Right lobe of liver (tissue), 6 donors: ENCODE measurements around the gene HPS5. TPM values are rescaled to one million over a fixed set of nuclear protein-coding genes. Genes with fewer than 3 reads are reported as not detected.

ENCODE experiments used
- ATAC-seq, 4 donors: fragments of 200-7000 bp; cut with Tn5 transposase; one replicate each; pipeline ENCODE4 v1.9.1; 2020; ENCODE audit warnings: mild to moderate bottlenecking in 4 of 4, moderate library complexity in 4 of 4
- DNase-seq, 3 donors: peaks; one replicate each; pipeline ENCODE4 v3.0.0-alpha.2; 2020
- H3K27ac ChIP-seq, 3 donors: fragments of 200-600 bp; one replicate each; pipeline ENCODE4 v1.8.0; 2022
- H3K27me3 ChIP-seq, 2 donors: fragments of 200-600 bp; one replicate each; pipeline ENCODE4 v1.8.0; 2022
- H3K36me3 ChIP-seq, 4 donors: fragments of 200-600 bp; sonication (generic) in 1 of 4; one replicate each; pipeline versions ENCODE4 v1.5.1 to v1.8.0; 2017 to 2022; ENCODE audit warnings: control low read depth in 1 of 4
- H3K4me1 ChIP-seq, 4 donors: fragments of 200-600 bp; sonication (generic) in 1 of 4; one replicate each; pipeline versions ENCODE4 v1.5.1 to v1.8.0; 2017 to 2022; ENCODE audit warnings: control low read depth in 1 of 4
- H3K4me3 ChIP-seq, 3 donors: fragments of 200-600 bp; one replicate each; pipeline ENCODE4 v1.8.0; 2022
- H3K9me3 ChIP-seq, 4 donors: fragments of 200-600 bp; sonication (generic) in 1 of 4; one replicate each; pipeline versions ENCODE4 v1.5.1 to v1.8.0; 2017 to 2022; ENCODE audit warnings: control low read depth in 1 of 4
- POLR2A ChIP-seq: fragments of 450-650 bp; IDR thresholded peaks from one replicate; pipeline ENCODE4 v1.6.1; 2017; ENCODE audit warnings: antibody characterized with exemption, mild to moderate bottlenecking
- WGBS: methylation state at CpG from one replicate; pipeline ENCODE4 v1.1.6; 2018; ENCODE audit warnings: low coverage, low lambda C conversion rate; ENCODE audit not compliant: insufficient coverage; ENCODE audit errors: missing lambda C conversion rate; 5-methylcytosine and 5-hydroxymethylcytosine counted together
- intact Hi-C, 2 donors: fragments of 100-400 bp; cut with DNase I; formaldehyde crosslinking; loops; one replicate each; pipeline versions ENCODE4 v1.11.2 to v1.14.1; 2022
- total RNA-seq, 6 experiments: library from RNA; depleted of rRNA in 2 of 6; stranded (reverse); fragments of >200 nt in 2 of 6; fragmentation: NEBNext Ultra II Directional in 3 of 6; extraction: Animal tissue kit (Norgen Biotek cat#: 25700) in 3 of 6; gene quantifications; one replicate each; pipeline versions ENCODE4 v1.1.0 to v1.2.4, GENCODE V29; 2016 to 2023
- TF ChIP-seq, protein P1 (sequence below), 4 donors: fragments of 200-600 bp in 3 of 4; fragments of 450-650 bp in 1 of 4; IDR thresholded peaks; one replicate each; pipeline versions ENCODE4 v1.5.1 to v1.8.0; 2016 to 2022; ENCODE audit warnings: antibody characterized with exemption in 4 of 4, mild to moderate bottlenecking in 2 of 4
- donor health status: DM: no; HTN: yes; CAD: no.
- donor health status: DM: no; HTN: no; CAD: no.
- donor health status: DM: no; HTN: no; CAD: no.
- donor health status: DM: no; HTN: yes; CAD: no.
- donor health status: DM: no; HTN: yes; CAD: no.

The HPS5 gene
- total RNA-seq, 6 experiments from 2014 or later = 20.2 to 87.0 (median 41.7) TPM

DNA sequence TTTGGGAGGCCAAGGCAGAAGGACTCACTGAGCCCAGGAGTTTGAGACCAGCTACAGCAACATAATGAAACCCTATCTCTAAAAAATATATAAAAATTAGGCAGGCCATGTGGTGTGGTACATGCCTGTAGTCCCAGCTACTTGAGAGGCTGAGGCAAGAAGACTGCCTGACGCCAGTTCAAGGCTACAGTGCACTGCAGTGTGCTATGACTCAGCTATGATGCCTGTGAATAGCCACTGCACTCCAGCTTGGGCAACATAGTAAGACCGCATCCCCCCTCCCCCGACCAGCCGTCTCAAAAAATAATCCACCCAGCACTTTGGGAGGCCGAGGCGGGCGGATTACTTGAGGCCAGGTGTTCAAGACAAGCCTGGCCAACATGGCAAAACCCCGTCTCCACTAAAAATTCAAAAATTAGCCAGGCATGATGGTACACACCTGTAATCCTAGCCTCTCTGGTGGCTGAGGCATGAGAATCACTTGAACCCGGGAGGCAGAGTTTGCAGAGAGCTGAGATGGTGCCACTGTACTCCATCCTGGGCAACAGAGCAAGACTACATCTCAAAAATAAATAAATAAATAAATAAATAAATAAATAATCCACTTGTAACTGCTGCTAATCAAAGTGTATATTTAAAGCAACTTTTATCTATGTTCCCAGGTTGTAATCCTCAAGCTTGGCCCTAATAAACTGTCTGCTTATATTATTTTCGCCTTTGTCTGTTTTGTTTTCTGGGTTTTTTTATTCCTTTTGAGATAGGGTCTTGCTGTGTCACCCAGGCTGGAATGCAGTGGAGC, 7.8 kb downstream of the HPS5 start:
- WGBS = 62% methylated on average over 4 of the region's 10 CpGs
- no peaks in the 10 kb centered on the region for H3K9me3 ChIP-seq
- no peak for DNase-seq
- peaks cover 0 to 24% (median 0%) of the 10 kb centered on the region in 4 donors for H3K4me1 ChIP-seq
- no peak for TF ChIP-seq POLR2A
- H3K27me3 ChIP-seq = no peaks in the 10 kb centered on the region
- intact Hi-C loops = no loop called here
- no peak overlapping the region for H3K27ac ChIP-seq
- peaks cover 0 to 7% (median under 1%) of the 10 kb centered on the region in 4 donors for H3K36me3 ChIP-seq
- no peak overlapping the region for H3K4me3 ChIP-seq
- no peak for ATAC-seq

DNA sequence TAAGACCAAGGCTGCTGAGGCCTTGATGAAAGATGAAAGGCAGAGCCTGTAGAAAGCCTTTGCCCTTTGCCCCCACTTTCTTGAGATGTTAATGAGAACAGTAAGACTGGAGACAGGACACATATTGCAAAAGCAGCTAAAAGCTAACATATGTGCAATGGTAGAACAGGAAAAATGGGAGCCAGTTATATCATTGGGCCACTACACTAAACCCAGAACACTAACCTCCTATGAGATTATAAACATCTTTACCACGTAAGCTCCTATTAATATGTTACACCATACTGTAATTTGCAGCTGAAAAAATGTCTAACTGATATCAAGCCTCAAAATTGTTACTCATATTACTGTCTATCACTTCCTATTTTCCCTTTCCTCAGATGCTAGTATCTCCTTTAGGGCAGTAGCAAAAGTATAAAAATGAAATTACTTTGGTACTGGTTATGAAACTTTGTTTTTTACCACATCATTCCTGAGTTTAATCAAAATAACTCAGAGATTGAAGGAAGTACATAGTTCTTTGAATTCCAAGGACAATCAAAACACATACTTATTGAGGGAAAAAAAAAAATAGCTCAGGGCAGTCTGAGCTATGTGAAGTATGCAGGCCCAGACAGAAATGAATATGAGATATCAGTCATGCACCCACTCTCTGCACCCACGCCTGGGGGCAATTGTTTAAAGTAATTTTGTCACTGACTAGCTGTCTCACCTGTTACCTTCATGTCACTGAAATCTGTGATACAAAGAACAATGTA, 9.1 kb downstream of the HPS5 start:
- H3K9me3 ChIP-seq = no peaks in the 10 kb centered on the region
- 75% methylated on average over 2 of the region's 2 CpGs for WGBS
- TF ChIP-seq, protein P1, sequence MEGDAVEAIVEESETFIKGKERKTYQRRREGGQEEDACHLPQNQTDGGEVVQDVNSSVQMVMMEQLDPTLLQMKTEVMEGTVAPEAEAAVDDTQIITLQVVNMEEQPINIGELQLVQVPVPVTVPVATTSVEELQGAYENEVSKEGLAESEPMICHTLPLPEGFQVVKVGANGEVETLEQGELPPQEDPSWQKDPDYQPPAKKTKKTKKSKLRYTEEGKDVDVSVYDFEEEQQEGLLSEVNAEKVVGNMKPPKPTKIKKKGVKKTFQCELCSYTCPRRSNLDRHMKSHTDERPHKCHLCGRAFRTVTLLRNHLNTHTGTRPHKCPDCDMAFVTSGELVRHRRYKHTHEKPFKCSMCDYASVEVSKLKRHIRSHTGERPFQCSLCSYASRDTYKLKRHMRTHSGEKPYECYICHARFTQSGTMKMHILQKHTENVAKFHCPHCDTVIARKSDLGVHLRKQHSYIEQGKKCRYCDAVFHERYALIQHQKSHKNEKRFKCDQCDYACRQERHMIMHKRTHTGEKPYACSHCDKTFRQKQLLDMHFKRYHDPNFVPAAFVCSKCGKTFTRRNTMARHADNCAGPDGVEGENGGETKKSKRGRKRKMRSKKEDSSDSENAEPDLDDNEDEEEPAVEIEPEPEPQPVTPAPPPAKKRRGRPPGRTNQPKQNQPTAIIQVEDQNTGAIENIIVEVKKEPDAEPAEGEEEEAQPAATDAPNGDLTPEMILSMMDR (IDR thresholded peaks at IDR 0.05) = no peak
- TF ChIP-seq POLR2A = no peak
- H3K4me1 ChIP-seq = peaks cover 0 to 30% (median 0%) of the 10 kb centered on the region in 4 donors
- H3K4me3 ChIP-seq = no peak overlapping the region
- DNase-seq = no peak
- intact Hi-C loops = no loop called here
- H3K36me3 ChIP-seq = peaks cover 0 to 12% (median 7%) of the 10 kb centered on the region in 4 donors
- no peak for ATAC-seq
- H3K27me3 ChIP-seq = no peaks in the 10 kb centered on the region
- peak overlapping the region in 1 of 3 donors; percentile 23 for H3K27ac ChIP-seq

DNA sequence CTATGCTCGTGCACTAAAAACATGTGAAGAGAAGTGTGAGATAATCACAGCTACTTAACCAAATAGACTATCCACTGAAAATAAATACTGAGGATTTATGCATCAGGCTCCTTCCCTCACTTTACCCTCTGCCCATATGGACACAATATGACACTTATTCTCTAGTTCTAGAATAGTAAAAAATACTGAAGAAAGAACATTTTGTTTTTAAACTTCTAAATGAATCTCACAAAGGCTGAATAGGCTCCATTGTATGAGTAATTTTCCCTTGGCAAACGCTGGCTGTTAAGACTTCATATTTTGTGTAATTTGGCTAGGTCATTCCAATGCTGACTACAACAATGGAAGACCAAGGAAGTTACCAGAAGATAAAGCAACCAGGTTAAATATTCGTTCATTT, 9.9 kb downstream of the HPS5 start:
- no peak overlapping the region for H3K4me3 ChIP-seq
- peak overlapping the region in 2 of 3 donors; percentile 23 to 75 for H3K27ac ChIP-seq
- peaks cover 0 to 38% (median 0%) of the 10 kb centered on the region in 4 donors for H3K4me1 ChIP-seq
- no peaks in the 10 kb centered on the region for H3K27me3 ChIP-seq
- TF ChIP-seq, protein P1 (IDR thresholded peaks at IDR 0.05) = no peak
- TF ChIP-seq POLR2A = no peak
- DNase-seq (no peak), ATAC-seq (peak in 1 of 4 donors; percentile 26)
- WGBS = 72% methylated on average over 3 of the region's 3 CpGs
- H3K36me3 ChIP-seq = peaks cover 0 to 12% (median 7%) of the 10 kb centered on the region in 4 donors
- intact Hi-C loops = no loop called here
- no peaks in the 10 kb centered on the region for H3K9me3 ChIP-seq

GRCh38 chr11:18310800-18311340, 11.1 kb downstream of the HPS5 start:
- Histone ChIP-seq H3K4me1 (peaks cover 0 to 38% (median 0%) of the 10 kb centered on the region in 4 donors), H3K4me3 (peak overlapping the region in 2 of 3 donors; percentile 7 to 45), H3K36me3 (peaks cover 0 to 16% (median 10%) of the 10 kb centered on the region in 4 donors), H3K27me3 (no peaks in the 10 kb centered on the region), H3K9me3 (no peaks in the 10 kb centered on the region), H3K27ac (peak overlapping the region; percentile 39 to 75 (median 71))
- 24% methylated on average over 6 of the region's 6 CpGs for WGBS
- intact Hi-C loops = no loop called here
- TF ChIP-seq, protein P1 (IDR thresholded peaks at IDR 0.05) = no peak
- TF ChIP-seq POLR2A = peak; percentile 97
- peak; percentile 64 to 81 (median 66) for ATAC-seq
- DNase-seq = peak in 1 of 3 donors; percentile 62
